Measurements from ENCODE around the gene CLK3.
A peak's percentile ranks its signal among the peaks of the same experiment; 100 is the strongest.

CLK3 gene

DNA sequence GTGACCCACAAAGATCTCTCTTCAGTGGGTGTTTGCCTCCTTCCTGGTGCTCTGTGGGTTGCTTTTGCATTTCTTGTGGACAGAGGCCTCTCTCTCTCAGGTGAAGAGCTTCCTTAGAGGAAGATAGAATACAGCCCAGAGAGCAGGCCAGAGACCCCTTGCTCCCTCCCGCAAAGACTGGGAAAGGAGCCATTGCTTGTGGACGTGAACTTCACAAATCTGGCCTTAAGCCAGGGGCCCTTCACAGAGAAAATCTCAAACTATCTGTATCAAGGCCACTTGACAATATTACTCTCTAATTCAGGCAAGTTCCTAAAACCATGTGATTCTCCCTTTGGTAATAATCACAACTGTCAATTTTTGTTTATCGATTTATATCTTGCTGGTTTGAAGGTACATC lies 30.4 kb upstream of the CLK3 start:
- TF ChIP-seq, protein P1, sequence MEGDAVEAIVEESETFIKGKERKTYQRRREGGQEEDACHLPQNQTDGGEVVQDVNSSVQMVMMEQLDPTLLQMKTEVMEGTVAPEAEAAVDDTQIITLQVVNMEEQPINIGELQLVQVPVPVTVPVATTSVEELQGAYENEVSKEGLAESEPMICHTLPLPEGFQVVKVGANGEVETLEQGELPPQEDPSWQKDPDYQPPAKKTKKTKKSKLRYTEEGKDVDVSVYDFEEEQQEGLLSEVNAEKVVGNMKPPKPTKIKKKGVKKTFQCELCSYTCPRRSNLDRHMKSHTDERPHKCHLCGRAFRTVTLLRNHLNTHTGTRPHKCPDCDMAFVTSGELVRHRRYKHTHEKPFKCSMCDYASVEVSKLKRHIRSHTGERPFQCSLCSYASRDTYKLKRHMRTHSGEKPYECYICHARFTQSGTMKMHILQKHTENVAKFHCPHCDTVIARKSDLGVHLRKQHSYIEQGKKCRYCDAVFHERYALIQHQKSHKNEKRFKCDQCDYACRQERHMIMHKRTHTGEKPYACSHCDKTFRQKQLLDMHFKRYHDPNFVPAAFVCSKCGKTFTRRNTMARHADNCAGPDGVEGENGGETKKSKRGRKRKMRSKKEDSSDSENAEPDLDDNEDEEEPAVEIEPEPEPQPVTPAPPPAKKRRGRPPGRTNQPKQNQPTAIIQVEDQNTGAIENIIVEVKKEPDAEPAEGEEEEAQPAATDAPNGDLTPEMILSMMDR (IDR thresholded peaks at IDR 0.05): no peak
- no peaks in the 10 kb centered on the region for H3K9me3 ChIP-seq (ENCODE audit: control insufficient read depth, low read length)

DNA sequence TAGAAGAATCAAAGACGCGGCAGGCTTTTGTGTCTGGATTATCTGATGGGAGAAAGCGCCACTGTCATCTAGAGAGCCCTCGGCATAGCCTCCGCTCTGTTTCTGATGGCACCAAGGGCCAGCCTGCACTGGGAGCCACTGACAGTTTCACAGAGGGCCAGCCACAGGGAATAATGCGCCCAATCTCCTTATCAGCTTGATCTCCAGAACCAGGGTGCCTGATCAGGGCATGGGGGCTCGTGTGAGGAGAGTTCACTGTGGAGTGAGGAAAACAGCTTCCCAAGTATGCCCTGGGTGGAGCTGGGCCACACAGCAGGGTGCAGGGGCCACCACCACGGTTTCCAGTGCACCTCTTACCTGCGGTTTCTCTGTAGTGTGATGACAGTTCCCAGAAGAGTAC lies 29.8 kb upstream of the CLK3 start:
- TF ChIP-seq, protein P1 (IDR thresholded peaks at IDR 0.05): no peak
- Histone ChIP-seq H3K9me3 (ENCODE audit: control insufficient read depth, low read length) (no peaks in the 10 kb centered on the region), H3K27ac (peak overlapping the region; percentile 15)

More for the DNA sequence above, 30.4 kb upstream of the CLK3 start:
- Histone ChIP-seq H3K27ac (no peak overlapping the region), H3K27me3 (ENCODE audit: control insufficient read depth, insufficient read depth, low read length) (no peaks in the 10 kb centered on the region), H2AFZ (no peak overlapping the region), H3K4me1 (peaks cover 11% of the 10 kb centered on the region), H3K79me2 (no peaks in the 10 kb centered on the region), H3K9ac (no peak overlapping the region), H3K4me2 (ENCODE audit: low read length) (no peak overlapping the region), H3K4me3 (ENCODE audit: low read depth, low read length) (no peak overlapping the region), H3K36me3 (ENCODE audit: control insufficient read depth, insufficient read depth, low read length) (no peaks in the 10 kb centered on the region)

DNA sequence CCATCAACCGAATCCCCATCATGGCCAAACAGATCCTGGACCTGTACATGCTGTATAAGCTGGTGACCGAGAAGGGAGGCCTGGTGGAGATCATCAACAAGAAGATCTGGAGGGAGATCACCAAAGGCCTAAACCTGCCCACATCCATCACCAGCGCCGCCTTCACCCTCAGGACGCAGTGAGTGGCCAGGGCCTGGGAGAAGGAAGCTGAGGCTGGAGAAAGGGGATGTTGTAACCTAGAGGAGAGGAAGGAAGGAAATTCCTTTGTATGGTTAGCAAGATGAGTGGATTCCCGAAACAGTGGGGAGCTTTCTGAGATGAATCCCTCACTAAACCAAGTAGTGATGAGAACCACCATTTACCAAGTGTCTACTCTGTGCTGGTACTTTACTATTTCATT lies 25.8 kb upstream of the CLK3 start:
- Histone ChIP-seq H3K79me2 (no peaks in the 10 kb centered on the region), H2AFZ (no peak overlapping the region), H3K9me3 (ENCODE audit: control insufficient read depth, low read length) (no peaks in the 10 kb centered on the region), H3K9ac (no peak overlapping the region), H3K4me3 (ENCODE audit: low read depth, low read length) (no peak overlapping the region), H3K27ac (no peak overlapping the region), H3K4me2 (ENCODE audit: low read length) (no peak overlapping the region), H3K36me3 (ENCODE audit: control insufficient read depth, insufficient read depth, low read length) (no peaks in the 10 kb centered on the region), H3K4me1 (peaks cover 7% of the 10 kb centered on the region), H3K27me3 (ENCODE audit: control insufficient read depth, insufficient read depth, low read length) (no peaks in the 10 kb centered on the region)
- TF ChIP-seq, protein P1 (IDR thresholded peaks at IDR 0.05): no peak

More for the DNA sequence above, 29.8 kb upstream of the CLK3 start:
- H3K9ac ChIP-seq: no peak overlapping the region
- H3K36me3 ChIP-seq (ENCODE audit: control insufficient read depth, insufficient read depth, low read length): no peaks in the 10 kb centered on the region
- H3K4me1 ChIP-seq: peaks cover 11% of the 10 kb centered on the region
- no peak overlapping the region for H3K4me2 ChIP-seq (ENCODE audit: low read length)
- no peaks in the 10 kb centered on the region for H3K79me2 ChIP-seq
- no peak overlapping the region for H2AFZ ChIP-seq
- H3K4me3 ChIP-seq (ENCODE audit: low read depth, low read length): no peak overlapping the region
- H3K27me3 ChIP-seq (ENCODE audit: control insufficient read depth, insufficient read depth, low read length): no peaks in the 10 kb centered on the region

DNA sequence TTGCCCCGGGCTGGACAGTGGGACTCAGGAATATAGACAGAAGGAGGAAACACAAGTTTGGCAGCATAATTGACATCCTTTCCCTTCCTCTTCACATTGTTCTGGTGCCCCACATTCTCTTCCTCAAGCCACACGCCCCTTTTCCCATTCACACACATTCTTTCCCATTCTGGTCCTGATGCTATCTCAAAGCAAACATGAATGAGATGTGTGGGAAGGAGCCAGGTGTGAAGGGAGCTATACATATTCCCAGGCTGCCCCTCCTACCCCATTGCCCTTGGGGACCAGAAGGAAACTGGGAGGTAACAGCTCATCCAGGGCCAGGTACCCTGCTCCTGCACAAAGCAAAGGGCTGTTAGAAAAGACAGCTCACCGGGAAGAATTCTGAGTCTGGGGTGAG lies 23.4 kb upstream of the CLK3 start:
- no peaks in the 10 kb centered on the region for H3K27me3 ChIP-seq (ENCODE audit: control insufficient read depth, insufficient read depth, low read length)
- no peaks in the 10 kb centered on the region for H3K36me3 ChIP-seq (ENCODE audit: control insufficient read depth, insufficient read depth, low read length)
- no peak overlapping the region for H3K4me3 ChIP-seq (ENCODE audit: low read depth, low read length)
- no peak overlapping the region for H3K9ac ChIP-seq
- no peaks in the 10 kb centered on the region for H3K4me1 ChIP-seq
- H3K79me2 ChIP-seq: no peaks in the 10 kb centered on the region
- H3K4me2 ChIP-seq (ENCODE audit: low read length): no peak overlapping the region
- H3K9me3 ChIP-seq (ENCODE audit: control insufficient read depth, low read length): no peaks in the 10 kb centered on the region
- TF ChIP-seq, protein P1 (IDR thresholded peaks at IDR 0.05): no peak
- H2AFZ ChIP-seq: no peak overlapping the region
- H3K27ac ChIP-seq: no peak overlapping the region

DNA sequence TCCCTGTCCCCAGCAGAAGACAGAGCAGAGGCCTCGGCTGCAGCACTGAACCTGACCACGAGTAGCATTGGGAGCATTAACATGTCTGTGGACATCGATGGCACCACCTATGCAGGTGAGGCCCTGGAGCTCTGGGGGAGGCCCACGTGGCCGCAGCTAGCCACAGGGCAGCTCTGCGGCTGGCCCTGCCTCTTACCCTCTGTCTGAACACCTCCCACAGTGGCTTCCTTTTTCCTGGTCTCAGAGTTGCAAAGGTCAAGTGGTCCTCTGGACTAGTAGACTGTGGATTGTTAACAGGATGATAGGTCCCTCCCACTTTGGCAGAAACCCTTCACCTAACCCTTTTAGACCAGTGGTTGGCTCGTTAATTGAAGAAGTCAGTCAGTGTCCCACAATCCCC lies 22.5 kb upstream of the CLK3 start:
- no peaks in the 10 kb centered on the region for H3K27me3 ChIP-seq (ENCODE audit: control insufficient read depth, insufficient read depth, low read length)
- peaks cover 2% of the 10 kb centered on the region for H3K4me1 ChIP-seq
- no peak overlapping the region for H3K4me2 ChIP-seq (ENCODE audit: low read length)
- H3K9me3 ChIP-seq (ENCODE audit: control insufficient read depth, low read length): no peaks in the 10 kb centered on the region
- H3K4me3 ChIP-seq (ENCODE audit: low read depth, low read length): no peak overlapping the region
- TF ChIP-seq, protein P1 (IDR thresholded peaks at IDR 0.05): no peak
- H2AFZ ChIP-seq: no peak overlapping the region
- no peak overlapping the region for H3K27ac ChIP-seq
- H3K79me2 ChIP-seq: no peaks in the 10 kb centered on the region
- no peaks in the 10 kb centered on the region for H3K36me3 ChIP-seq (ENCODE audit: control insufficient read depth, insufficient read depth, low read length)
- no peak overlapping the region for H3K9ac ChIP-seq

Measured in parathyroid adenoma (tissue), 2 donors.